GM19328 (cell line): ENCODE results near the gene KPNA3.

ENCODE experiments used
- ATAC-seq: cut with Tn5 transposase; IDR thresholded peaks from one replicate; pipeline ENCODE4 v1.9.1; 2021; ENCODE audit warnings: mild to moderate bottlenecking, moderate library complexity; ENCODE audit not compliant: unreplicated experiment

Gene KPNA3

DNA sequence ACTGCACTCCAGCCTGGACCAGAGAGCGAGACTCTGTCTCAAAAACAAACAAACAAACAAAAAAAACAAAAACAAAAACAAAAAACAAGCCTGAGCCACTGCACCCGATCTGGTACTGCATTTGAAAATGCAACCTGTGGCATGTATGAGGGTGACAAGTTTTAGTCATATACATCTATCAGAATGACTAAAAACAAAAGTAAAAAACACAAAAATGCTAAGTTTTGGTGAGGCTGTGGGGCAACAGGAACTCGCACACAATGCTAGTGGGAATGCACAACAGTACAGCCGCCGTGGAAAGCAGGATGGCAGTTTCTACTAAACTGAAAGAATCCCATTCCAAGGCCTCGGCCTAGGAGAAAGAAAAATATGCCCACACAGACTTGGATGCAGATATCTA lies 109.0 kb downstream of the KPNA3 start:
- no peak for ATAC-seq

DNA sequence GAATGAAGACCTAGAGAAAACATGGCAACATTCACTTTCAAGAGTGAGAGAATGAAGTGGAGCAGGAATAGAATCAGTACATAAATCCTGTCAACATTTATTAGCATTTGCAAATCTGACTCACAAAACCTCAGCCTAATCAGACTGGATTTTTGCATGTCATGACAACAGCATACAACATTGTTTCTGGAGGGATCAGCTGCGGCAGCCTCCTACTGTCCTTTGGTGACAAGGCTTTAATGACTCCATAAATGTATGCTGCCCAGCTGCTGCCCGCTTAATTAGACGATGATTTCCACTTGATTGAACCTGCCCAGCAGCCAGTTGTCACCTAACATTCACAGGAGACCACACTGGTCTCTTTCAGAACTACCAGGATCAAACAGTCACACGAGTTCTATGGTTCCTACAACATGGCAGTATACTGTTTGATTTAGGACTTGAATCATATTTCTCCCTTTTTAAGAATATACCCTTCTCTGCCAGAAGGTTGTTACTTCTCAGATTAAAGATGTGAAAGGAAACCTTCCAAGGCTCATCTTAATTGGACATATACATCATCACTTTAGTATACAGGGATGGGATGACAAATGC lies 110.5 kb downstream of the KPNA3 start:
- no peak for ATAC-seq

DNA sequence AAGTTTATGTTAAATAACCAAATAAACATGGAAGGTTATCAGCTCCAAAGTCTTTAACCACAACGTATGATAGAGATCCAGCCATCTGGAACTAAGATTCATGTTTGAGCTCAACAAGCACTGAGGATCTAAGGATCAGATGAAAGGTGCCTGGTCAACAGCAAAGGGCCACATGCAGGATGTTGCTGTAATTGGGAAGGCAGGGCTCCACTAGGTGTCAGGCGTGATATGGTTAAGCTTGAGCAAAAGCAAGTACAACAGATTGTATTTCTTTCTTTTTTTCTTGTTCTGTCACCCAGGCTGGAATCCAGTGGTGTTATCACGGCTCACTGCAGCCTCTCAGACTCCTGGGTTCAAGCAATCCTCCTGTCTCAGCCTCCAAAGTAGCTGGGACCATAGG lies 113.2 kb downstream of the KPNA3 start:
- no peak for ATAC-seq

DNA sequence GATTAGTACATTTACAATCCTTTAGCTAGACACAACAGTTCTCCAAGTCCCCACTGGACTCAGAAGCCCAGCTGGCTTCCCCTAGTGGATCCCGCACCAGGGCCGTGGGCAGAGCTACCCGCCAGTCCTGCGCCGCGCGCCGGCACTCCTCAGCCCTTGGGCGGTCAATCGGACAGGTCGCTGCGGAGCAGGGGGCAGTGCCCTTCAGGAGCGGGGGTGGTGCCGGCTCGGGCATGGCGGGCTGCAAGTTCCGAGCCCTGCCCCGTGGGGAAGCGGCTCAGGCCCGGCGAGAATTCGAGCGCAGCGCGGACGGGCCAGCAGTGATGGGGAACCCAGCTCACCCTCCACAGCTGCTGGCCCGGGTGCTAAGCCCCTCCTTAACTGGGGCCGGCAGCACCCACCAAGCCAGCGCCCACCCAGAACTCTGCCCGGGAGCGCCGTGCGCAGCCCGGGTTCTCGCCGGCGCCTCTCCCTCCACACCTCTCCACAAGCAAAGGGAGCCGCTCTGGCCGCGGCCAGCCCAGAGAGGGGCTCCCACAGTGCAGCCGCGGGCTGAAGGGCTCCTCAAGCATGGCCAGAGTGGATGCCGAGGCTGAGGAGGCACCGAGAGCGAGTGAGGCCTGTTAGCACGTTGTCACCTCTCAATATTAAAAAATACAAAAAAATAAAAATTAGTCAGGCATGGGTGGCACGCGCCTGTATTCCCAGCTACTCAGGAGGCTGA lies 114.1 kb downstream of the KPNA3 start:
- ATAC-seq, result no peak

DNA sequence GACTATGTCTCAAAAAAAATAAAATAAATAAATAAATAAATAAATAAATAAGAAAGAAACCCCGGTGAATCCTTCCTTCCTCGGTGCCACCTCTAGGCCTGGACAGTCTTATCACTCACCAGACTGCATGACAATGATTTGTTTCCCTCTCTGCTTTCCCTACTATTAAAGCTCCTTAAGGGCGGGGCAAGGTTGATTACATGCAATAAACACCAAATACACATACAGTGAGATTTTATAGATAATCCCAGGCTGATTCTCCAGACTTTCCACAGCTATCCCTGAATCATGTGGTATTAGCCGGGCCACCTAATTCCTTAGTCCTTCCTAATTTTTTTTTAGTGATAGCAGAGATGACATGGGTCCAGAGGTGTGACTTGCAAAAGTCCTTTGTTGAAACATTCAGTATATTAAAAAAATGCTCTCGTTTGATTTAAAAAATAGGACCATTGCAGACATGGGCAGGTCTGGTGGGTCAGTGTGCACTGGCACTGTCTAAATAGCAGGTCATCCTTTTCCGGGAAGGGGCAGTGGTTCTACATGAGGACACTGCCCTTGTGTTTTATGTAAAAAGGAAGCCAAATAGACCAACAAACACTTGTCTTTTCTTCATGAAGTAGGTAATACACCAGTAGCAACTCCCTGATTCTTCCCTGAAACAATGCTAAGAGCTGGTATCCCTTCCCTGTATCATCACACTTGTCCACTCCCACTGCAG lies 115.7 kb downstream of the KPNA3 start:
- ATAC-seq, result no peak

DNA sequence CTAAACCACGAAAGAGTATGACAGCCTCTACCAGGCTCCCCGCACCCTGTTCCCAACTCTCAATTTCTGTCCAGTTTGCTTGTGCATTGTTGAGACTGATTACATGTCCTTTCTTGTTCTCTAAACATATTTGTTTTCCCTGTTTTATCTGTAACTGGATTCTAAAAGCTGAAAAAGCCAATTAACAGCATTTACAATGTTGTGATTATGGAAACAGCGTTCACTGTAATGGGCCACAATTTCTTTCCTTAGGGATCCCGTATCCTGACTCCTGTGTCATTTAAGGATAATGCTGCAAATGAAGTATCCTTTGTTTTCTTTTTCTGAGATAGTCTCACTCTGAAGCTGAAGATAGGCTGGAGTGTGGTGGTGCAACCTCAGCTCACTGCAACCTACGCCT lies 121.7 kb downstream of the KPNA3 start:
- ATAC-seq, result no peak

DNA sequence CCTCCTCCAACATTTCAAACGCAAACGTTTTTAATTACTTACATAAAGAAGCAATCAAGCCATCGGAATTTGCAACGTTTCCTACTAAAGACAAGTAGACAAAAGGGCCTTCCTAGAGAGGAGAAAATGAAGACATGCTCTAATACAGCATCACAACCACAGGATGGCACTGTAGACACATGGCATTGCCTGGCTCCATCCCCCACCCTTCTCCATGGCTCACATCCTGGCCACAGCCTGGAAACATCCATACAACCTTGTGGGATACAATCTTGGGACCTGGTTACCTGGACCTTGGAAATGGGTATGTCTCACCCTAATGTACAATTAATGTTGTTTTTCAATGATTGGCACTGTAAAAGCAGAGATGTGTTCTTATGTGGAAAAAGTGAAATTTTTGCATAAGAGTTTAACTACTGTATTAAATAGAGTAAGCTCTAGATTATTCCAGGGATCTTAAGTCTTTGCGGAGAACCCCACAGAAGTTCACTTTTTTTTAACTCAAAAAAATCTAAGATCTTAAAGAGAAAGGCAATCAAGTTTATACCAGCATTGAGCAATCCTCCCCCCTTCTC lies 122.7 kb downstream of the KPNA3 start:
- no peak for ATAC-seq

DNA sequence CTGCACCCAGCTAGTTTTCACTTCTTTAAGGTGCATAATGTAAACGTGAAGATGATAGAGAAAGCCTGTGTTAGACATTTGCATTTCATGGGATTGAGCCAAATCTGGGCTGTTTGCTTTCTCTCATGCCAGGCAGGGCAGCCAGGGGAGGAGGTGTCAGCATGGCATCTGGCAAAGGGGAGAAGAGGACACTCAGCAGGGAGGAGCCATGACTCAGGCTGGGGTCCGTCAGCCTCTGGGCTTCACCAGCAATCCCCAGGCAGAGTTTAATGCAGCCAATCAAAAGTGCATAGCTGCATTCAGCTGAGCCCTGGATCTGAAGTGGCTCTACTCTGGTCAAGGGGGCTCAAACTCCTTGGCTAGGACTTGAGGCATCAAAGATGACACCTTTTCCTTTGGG lies 124.7 kb downstream of the KPNA3 start:
- no peak for ATAC-seq

DNA sequence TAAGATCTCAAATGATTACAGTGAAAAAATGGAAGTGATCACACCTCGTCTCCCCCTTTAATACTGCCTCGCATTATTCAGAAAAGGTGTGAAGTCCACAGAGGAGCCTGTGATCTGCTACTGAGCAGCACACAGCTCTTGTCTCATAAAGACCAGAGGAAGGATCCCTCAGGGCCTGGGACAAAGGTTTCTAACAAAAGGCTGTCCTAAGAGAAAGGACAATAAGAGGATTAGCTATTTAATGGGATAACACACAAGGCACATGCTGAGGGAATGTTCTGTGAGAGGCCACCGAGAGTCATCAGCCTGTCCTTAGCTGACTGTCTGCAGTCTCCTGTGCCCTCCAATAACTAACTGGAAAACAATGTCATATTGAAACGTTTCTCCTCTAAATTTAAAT lies 127.9 kb downstream of the KPNA3 start:
- ATAC-seq, result no peak

DNA sequence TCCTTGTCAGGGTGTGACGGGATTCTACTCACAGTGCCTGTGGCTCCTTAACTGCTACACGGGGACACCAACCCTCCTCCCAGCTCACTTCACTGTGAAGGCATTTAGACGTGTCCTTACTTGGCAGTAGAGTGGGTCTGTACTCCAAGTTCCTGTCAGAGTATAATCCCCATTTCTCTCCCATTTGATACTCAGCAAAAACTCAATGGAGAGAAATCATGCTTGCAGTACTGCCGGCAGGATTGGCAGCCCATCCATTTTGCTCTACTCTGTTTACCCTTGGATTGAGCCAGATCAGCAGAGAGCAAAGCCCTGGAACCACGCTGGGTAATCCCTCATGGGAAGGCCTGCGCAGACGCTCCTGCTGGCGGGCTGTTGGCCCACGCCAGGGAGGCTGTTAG lies 135.2 kb downstream of the KPNA3 start:
- ATAC-seq, result no peak

DNA sequence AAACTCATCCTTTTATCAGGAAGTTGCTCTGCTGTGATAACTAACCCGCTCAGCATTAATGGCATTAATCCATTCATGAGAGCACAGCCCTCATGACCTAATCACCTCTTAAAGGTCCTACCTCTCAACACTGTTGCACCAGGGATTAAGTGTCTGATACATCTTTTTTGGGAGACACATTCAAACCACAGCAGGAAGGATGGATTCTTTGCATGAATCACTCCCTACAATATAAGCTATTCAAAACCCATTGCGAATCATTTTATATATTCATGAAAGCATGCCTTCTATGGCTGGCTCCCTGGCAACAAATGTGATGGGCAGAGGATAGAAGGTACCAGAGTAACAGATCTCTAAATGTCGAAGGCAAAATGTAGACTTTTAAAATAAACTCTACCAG lies 136.6 kb downstream of the KPNA3 start:
- no peak for ATAC-seq

DNA sequence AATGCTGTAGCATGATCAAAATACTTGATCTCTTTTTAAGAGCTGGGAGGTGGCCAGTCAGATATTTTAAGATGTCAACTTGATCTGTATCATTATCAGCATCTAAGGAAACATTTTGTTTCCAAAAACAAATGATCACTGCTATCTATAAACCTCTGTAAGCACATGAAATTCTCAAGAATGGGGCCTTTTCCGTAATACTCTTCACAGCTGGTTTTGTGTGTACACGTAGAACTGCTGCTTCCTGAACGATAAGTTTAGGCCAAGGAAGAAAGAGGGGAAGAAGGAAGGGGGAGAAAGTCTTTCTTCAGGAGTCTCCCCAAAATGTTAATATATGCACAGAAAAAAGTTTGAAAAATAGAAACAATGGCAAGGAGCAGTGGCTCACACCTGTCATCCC lies 138.5 kb downstream of the KPNA3 start:
- ATAC-seq, result no peak

DNA sequence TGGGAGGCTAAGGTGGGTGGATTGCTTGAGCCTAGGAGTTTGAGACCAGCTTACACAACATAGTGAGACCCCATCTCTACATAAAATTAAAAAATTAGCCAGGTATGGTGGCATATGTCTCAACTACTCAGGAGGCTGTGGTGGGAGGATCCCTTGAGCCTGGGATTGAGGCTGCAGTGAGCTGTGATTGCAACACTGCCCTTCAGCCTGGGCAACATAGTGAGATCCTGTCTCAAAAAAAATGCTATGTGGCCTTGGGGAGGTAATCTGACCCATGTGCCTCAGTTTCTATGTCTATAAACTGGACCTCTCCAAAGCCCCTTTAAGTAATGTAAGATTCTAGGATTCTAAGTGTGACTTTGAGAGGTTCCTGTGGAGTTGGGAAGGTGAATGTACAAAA lies 139.0 kb downstream of the KPNA3 start:
- no peak for ATAC-seq

DNA sequence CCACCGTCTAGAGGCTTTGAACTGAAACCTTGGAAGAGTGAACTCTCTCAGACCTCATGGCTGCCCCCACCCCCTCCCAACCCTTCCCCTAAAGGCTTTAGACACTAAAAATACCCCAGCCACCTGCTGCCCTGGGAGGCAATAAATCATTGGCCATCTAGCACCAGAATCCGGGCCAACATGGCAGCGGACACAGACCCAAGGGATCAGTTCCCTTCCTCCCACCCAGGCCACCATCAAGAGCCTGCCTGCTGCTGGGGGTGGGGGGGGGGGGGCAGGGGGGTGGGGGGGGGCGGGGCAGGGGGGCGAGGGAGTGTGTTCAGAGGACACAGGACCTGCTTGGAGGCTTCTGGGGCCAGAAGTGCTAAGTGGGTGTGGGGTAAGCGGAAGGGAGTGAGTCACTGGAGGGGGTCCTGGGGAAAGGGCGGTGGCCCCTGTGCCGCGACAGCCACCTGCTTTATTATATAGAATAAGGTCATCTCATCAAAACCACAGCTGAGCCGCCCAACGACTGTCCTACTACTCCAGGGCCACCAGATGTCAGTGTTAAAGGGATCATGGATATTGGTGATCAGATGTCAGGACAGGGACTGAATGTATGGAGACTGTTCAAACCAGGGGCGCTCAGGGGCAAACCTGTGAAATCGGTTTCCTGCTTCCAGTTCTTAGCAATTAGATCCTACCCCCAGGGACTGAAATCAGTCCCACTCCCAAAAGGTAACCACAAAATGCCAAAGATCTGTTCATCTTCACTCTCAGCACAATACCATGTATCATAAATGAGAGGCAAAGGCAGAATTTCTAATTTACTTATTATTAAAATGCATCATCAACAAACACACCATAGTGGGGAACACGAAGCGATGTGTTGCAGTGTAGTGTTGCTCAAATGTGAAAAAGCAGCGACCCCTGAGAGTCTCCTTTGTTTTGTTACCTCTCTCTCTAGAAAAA lies 139.9 kb downstream of the KPNA3 start:
- no peak for ATAC-seq

DNA sequence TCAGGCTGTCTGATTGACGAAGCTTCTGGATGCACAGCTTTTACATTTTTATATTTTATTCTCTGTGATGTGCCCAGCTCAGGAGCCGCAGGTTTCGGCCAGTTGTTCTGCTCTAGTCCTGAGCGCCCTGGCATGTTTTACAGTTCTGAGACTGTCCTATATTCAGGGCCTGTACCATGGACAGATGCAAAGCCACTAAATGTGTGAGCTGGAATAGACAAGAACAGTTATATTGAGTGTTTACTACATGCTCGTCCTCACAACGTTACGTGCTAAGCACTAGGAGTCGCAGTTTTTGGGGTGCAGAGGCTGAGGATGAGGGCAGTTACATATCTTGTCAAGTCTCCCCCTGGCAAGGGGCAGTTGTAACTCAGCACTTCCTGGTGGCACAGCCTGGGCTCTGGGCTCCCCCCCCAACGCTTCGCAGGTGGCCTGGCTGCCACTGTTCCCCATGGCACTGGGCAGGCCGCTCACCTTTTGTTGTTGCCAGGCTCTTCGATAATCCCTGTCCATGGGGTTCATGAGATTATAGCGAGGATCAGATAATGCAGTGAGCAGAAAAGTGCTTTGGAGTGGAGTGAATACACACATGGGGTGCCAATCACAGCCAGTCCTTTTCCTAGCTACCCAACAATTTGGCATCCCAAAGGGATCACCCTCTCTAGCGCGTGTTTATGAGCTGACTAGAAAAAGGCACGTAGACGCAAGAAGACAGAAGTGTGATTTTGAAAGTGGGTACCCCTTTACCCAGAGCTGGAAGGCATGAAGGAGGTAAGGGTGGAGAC lies 140.7 kb downstream of the KPNA3 start:
- ATAC-seq, result no peak

DNA sequence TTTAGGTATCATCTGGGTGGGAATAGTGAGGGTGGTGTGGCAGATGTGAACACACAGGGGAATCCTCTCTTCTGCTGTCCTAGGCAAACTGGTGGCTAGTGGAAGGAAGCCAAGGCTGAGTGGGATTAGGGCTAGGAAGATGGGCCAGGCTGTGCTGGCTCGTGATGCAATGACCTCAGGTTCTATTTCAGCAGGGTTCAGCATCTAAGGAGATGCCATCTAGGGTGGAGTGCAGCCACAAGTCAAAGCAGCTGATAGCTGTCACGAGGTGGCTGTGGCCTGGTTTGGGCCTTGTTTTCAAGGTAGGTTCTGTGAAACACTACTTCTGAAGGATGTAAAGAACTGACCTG lies 142.5 kb downstream of the KPNA3 start:
- ATAC-seq, result no peak
